GM18508 (cell line): Measurements from ENCODE around the gene ZNF771.
"Not testable (repeated sequence)": the region's sequence is repeated elsewhere in the genome, so short reads cannot be mapped to it uniquely, and the experiment has no call there.

Experiments
- ATAC-seq: cut with Tn5 transposase; IDR thresholded peaks from one replicate; pipeline ENCODE4 v1.9.1; 2021; ENCODE audit warnings: moderate number of reproducible peaks; ENCODE audit not compliant: insufficient read depth, unreplicated experiment

Gene ZNF771

GRCh38 chr16:30429678-30430427, 22.4 kb downstream of the ZNF771 start, which contains the start of gene DCTPP1:
DCTPP1 (minus strand) TSS chr16:30430030; CDS start chr16:30429980, 50 bp downstream.
- ATAC-seq = peak; percentile 85

- ATAC-seq = no peak
These were observed 23.1 kb downstream of the ZNF771 start for GRCh38 chr16:30430428-30430970.

DNA sequence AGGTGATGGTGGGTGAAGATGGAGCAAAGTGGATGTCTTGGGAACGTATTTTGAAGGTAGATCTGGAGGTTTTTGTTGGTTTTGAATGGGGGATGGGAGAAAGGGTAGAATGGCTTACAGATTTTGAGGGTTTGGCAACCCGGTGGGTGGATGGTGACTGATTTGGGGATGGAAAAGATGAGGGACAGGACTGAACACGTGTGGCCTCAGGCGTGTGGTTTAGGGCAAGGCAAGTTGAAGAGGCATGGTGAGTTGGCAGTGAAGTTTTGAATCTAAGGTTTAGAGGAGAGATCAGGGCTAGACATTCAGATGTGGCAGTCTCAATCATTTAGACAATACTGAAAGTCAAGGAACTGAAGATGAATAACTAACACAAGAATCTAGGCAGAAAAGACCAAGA, 27.4 kb downstream of the ZNF771 start:
- ATAC-seq = no peak

GRCh38 chr16:30437511-30438046, 30.2 kb downstream of the ZNF771 start:
- ATAC-seq = no peak

DNA sequence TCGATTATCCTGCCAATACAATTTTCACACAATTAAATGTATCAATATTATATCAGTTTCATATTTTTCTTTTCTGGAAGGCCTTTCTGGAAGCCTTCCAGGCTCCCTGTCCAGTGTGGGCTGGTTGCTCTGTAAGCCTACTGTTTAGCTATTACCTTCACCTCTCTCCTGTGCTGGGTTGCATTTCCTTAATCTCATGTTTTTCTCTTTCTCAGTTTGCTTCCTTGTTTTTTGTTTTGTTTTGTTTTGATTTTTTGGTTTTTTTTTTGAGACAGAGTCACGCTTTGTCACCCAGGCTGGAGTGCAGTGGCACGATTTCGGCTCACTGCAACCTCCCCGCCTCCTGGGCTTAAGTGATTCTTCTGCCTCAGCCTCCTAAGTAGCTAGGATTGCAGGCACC, 31.4 kb downstream of the ZNF771 start:
- no peak for ATAC-seq

DNA sequence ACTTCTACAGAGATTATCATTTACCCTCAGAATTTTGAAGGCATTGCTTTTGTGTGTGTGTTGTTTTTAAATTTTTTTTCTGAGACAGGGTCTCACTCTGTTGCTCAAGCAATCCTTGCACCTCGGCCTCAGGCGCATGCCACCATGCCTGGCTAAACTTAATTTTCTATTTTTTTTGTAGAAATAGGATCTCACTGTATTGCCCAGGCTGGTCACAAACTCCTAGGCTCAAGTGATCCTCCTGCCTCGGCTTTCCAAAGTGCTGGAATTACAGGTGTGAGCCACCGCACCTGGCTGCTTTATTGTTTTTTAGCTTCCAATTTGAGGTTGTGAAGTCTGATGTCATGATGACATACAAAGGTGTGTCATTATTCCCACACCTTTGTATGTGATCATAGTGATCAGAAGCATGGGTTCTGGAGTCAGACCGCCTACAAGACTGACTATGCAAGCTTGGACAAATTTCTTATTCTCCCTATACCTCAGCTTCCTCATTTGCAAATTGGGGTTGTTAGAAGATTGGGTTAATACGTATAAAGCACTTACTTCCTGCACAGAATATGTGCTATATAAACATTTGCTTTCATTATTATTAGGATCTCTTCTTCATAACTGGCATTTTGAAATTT, 32.4 kb downstream of the ZNF771 start:
- ATAC-seq = no peak

DNA sequence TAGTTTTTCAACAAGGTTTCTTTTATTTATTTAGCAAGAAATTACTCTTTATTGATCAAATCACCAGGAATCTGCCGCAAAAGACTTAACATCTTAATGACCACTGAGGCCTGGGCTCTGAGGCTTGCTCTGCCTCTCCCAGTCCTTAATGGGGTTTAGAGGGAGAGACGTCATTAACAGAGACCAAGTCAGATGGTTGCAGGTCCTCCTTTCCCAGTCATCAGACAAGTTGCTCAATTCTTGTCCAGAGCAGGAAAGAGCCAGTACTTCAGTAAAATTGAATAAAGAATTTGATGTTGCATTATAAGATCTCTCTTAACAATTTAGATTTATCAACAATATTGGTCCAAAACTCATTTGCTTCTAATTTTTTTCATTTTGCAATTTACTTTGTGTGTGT, 36.2 kb downstream of the ZNF771 start:
- no peak for ATAC-seq

GRCh38 chr16:30444231-30445148, 37.1 kb downstream of the ZNF771 start:
- ATAC-seq = no peak

GRCh38 chr16:30445149-30445407, 37.7 kb downstream of the ZNF771 start:
- no peak for ATAC-seq

GRCh38 chr16:30445408-30446202, 38.2 kb downstream of the ZNF771 start, which contains the start of gene SEPHS2:
SEPHS2 (minus strand) TSS chr16:30445874; CDS start chr16:30445727, 147 bp downstream.
- peak; percentile 62 for ATAC-seq

- ATAC-seq = no peak
These were observed 38.8 kb downstream of the ZNF771 start for GRCh38 chr16:30446203-30446595.

GRCh38 chr16:30447512-30448226, 40.3 kb downstream of the ZNF771 start:
- no peak for ATAC-seq

GRCh38 chr16:30449116-30449435, 41.7 kb downstream of the ZNF771 start:
- no peak for ATAC-seq

GRCh38 chr16:30452709-30453580, 45.5 kb downstream of the ZNF771 start:
- not testable (repeated sequence) for ATAC-seq

DNA sequence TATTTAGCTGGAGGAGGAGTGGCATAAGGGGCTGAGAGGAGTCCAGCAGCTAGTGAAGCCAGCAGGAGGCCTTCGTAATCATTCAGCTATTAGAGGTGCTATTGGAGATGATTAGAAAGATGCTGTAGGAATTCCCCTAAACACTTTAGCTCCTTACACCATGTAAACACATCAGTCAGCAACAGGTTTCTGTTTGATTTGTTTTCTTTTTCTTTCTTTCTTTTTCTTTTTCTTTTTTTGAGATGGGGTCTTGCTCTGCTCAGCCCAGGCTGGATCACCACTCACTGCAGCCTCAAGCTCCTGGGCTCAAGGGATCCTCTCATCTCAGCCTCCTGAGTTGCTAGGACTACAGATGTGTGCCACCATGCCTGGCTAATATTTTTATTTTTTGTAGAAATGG, 48.9 kb downstream of the ZNF771 start:
- no peak for ATAC-seq

GRCh38 chr16:30457256-30457655, 49.9 kb downstream of the ZNF771 start:
- no peak for ATAC-seq

DNA sequence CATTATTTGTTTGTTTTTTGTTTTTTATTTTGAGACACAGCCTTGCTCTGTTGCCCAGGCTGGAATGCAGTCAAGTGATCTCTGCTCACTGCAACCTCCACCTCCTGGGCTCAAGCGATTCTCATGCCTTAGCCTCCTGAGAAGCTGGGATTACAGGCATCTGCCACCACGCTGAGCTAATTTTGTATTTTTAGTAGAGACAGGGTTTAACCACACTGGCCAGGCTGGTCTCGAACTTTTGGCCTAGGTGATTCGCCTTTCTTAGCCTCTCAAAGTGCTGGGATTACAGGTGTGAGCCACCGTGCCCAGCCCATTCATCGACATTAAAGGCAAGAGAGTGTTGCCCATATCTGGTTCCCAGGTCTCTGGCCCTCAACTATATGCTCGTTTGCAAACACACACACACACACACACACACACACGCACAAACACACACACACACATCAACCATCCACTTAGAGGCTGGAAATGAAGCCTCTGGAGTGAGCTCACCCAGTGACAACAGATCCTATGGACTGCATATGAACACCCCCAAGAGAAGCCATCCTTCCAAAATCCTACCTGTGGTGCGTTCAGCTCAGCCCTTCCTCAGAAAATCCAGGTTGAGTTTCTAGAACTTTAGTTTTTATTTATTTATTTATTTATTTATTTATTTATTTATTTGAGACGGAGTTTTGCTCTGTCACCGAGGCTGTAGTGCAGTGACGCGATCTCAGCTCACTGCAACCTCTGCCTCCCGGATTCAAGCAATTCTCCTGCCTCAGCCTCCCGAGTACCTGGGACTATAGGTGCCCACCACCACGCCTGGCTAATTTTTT, 50.5 kb downstream of the ZNF771 start:
- no peak for ATAC-seq
